NOMO-1 treated with DMSO at 0.1 percent for 48 hours (cell line): ENCODE measurements around the gene EHD2.
"Not testable (repeated sequence)": the region's sequence is repeated elsewhere in the genome, so short reads cannot be mapped to it uniquely, and the experiment has no call there.

Experiments used
- DNase-seq: peaks from one replicate; lab custom pipeline; 2025; ENCODE audit not compliant: unreplicated experiment; lab: John Stamatoyannopoulos, UW

Gene EHD2

GRCh38 chr19:47767349-47767748 lies 54.1 kb downstream of the EHD2 start:
- DNase-seq = no peak

- no peak for DNase-seq
Observed at GRCh38 chr19:47768604-47769003, 55.4 kb downstream of the EHD2 start.

- DNase-seq = no peak
Observed at GRCh38 chr19:47769534-47769933, 56.3 kb downstream of the EHD2 start.

GRCh38 chr19:47771291-47771690 lies 58.1 kb downstream of the EHD2 start:
- not testable (repeated sequence) for DNase-seq

GRCh38 chr19:47776568-47776967 lies 63.3 kb downstream of the EHD2 start:
- DNase-seq = no peak

- not testable (repeated sequence) for DNase-seq
Observed at GRCh38 chr19:47777245-47778048, 64.2 kb downstream of the EHD2 start.

- DNase-seq = peak; percentile 43
Observed at GRCh38 chr19:47778049-47778953, 65.1 kb downstream of the EHD2 start, which contains the start of gene SELENOW. SELENOW (plus strand) TSS chr19:47778703; CDS start chr19:47778786, 83 bp downstream.

- no peak for DNase-seq
Observed at GRCh38 chr19:47778954-47779351, 65.7 kb downstream of the EHD2 start.

- no peak for DNase-seq
Observed at GRCh38 chr19:47779524-47780214, 66.4 kb downstream of the EHD2 start.

- no peak for DNase-seq
Observed at GRCh38 chr19:47780215-47780551, 67.0 kb downstream of the EHD2 start.

- no peak for DNase-seq
Observed at GRCh38 chr19:47781590-47782262, 68.5 kb downstream of the EHD2 start.

- no peak for DNase-seq
Observed at GRCh38 chr19:47786566-47786965, 73.3 kb downstream of the EHD2 start.

GRCh38 chr19:47787307-47787706 lies 74.1 kb downstream of the EHD2 start:
- not testable (repeated sequence) for DNase-seq

GRCh38 chr19:47789811-47790210 lies 76.6 kb downstream of the EHD2 start:
- DNase-seq = not testable (repeated sequence)

- peak; percentile 53 for DNase-seq
Observed at GRCh38 chr19:47790398-47790814, 77.2 kb downstream of the EHD2 start.

GRCh38 chr19:47792616-47793015 lies 79.4 kb downstream of the EHD2 start:
- DNase-seq = no peak
